GM12873 (cell line): ENCODE results near the gene LPIN3.

Experiments used
- CTCF ChIP-seq: IDR thresholded peaks from 2 replicates; pipeline ENCODE4 v1.5.1; 2012; ENCODE audit warnings: low read depth, mild to moderate bottlenecking, moderate library complexity, low read length, control low read depth; ENCODE audit not compliant: insufficient read depth; ENCODE audit errors: missing control alignments

LPIN3 gene

GRCh38 chr20:41306061-41306727, 34.4 kb upstream of the LPIN3 start:
- TF ChIP-seq CTCF: no peak

DNA sequence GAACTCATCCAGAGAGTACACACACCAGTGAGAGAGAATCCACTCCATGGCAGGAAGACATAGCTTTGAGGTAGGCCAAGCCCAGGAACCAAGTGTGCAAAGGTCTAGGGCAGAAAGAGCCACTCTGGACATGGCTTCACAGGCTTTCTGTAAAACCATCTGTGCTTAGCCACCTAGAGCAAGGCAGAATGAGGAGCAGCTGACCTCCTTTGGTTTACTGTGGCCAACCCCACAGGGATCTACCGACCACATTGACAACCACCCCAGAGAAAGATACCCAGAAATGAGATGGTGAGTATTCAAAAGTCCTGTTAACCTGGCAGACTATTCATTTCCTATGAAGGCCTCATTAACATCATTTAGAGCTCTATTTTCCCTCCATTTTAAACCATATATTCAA, 33.6 kb upstream of the LPIN3 start:
- TF ChIP-seq CTCF: no peak

DNA sequence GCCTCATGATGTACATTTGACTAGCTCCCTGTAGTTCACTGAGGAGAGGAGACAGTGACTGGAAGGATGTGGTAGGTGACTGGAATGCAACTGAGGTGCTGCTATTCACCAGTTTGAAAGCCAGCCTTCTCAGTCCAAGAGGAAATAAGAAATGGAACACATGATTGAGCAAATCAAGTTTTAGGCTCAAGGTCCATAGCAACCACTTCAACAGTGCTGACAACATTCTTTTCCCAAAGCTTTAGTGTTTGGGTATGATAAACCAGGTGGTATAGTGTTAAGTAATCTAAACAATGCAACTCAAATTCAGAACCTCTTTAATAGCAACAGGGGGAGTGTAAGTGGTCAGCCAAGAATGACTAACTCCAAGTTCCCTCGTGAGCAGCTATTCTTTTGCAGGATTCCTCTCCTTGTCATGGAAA, 32.3 kb upstream of the LPIN3 start:
- TF ChIP-seq CTCF: no peak

GRCh38 chr20:41308726-41309413, 31.8 kb upstream of the LPIN3 start:
- TF ChIP-seq CTCF: no peak

- no peak for TF ChIP-seq CTCF
Observed at GRCh38 chr20:41309817-41310216, 30.8 kb upstream of the LPIN3 start.

- TF ChIP-seq CTCF: no peak
Observed at GRCh38 chr20:41314386-41314785, 26.2 kb upstream of the LPIN3 start.

DNA sequence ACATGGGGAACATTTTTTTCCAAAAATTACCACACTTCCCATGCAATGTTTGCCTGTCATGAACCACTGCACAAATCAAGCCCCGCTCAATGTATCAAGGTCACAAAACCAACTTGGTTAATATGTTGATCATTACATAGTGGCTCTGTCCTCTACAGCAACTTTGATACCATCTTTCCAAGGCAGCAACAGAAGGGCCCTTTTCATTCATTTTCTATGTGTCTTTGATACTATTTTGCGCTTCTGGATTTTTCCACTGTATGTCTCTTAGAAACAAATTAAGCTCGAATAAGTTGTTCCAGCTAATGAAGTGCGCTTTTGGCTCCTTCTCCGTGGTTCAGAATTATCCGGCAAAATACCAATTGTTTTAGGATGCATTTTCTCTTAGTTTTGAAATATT, 24.6 kb upstream of the LPIN3 start:
- no peak for TF ChIP-seq CTCF
